Measurements from ENCODE around the gene C1QTNF3.
"Not testable (repeated sequence)": the region's sequence is repeated elsewhere in the genome, so short reads cannot be mapped to it uniquely, and the experiment has no call there.

C1QTNF3 gene

GRCh38 chr5:34038838-34039237 lies 4.2 kb downstream of the C1QTNF3 start:
- Mint-ChIP-seq H3K27ac (no peak overlapping the region), H3K9me3 (no peaks in the 10 kb centered on the region), H3K4me1 (peaks cover 16% of the 10 kb centered on the region), H3K36me3 (no peaks in the 10 kb centered on the region), H3K4me3 (no peak overlapping the region)
- DNase-seq (ENCODE audit: low spot score in 2 of 2) (no peak), ATAC-seq (no peak)

- DNase-seq (ENCODE audit: low spot score in 2 of 2) (no peak), ATAC-seq (no peak)
- no peak overlapping the region for H3K27ac Mint-ChIP-seq
Measured at GRCh38 chr5:34038390-34038789, 4.6 kb downstream of the C1QTNF3 start.

GRCh38 chr5:34037726-34038125 lies 5.3 kb downstream of the C1QTNF3 start:
- ATAC-seq (no peak), DNase-seq (ENCODE audit: low spot score in 2 of 2) (no peak)
- Mint-ChIP-seq H3K27ac (no peak overlapping the region), H3K36me3 (no peaks in the 10 kb centered on the region), H3K4me1 (peaks cover 5% of the 10 kb centered on the region), H3K9me3 (no peaks in the 10 kb centered on the region), H3K4me3 (no peak overlapping the region)

More at GRCh38 chr5:34038390-34038789, 4.6 kb downstream of the C1QTNF3 start:
- no peaks in the 10 kb centered on the region for H3K36me3 Mint-ChIP-seq
- H3K4me1 Mint-ChIP-seq, result peaks cover 11% of the 10 kb centered on the region
- no peaks in the 10 kb centered on the region for H3K9me3 Mint-ChIP-seq
- H3K4me3 Mint-ChIP-seq, result no peak overlapping the region

- H3K4me1 Mint-ChIP-seq, result no peaks in the 10 kb centered on the region
- ATAC-seq, result no peak
- H3K36me3 Mint-ChIP-seq, result no peaks in the 10 kb centered on the region
- H3K9me3 Mint-ChIP-seq, result no peaks in the 10 kb centered on the region
- no peak overlapping the region for H3K27ac Mint-ChIP-seq
- no peak overlapping the region for H3K4me3 Mint-ChIP-seq
- DNase-seq (ENCODE audit: low spot score in 2 of 2), result no peak
Measured at GRCh38 chr5:34035756-34036155, 7.3 kb downstream of the C1QTNF3 start.

GRCh38 chr5:34034534-34035327 lies 8.3 kb downstream of the C1QTNF3 start:
- DNase-seq (ENCODE audit: low spot score in 2 of 2), result no peak
- H3K36me3 Mint-ChIP-seq, result no peaks in the 10 kb centered on the region
- H3K27ac Mint-ChIP-seq, result peak overlapping the region; percentile 34
- no peaks in the 10 kb centered on the region for H3K9me3 Mint-ChIP-seq
- ATAC-seq, result no peak
- H3K4me1 Mint-ChIP-seq, result no peaks in the 10 kb centered on the region
- no peak overlapping the region for H3K4me3 Mint-ChIP-seq

GRCh38 chr5:34031966-34032365 lies 11.0 kb downstream of the C1QTNF3 start:
- no peaks in the 10 kb centered on the region for H3K4me1 Mint-ChIP-seq
- no peak for ATAC-seq

GRCh38 chr5:34031117-34031516 lies 11.9 kb downstream of the C1QTNF3 start:
- no peaks in the 10 kb centered on the region for H3K4me1 Mint-ChIP-seq
- no peak for DNase-seq (ENCODE audit: low spot score in 2 of 2)
- ATAC-seq, result no peak
- H3K9me3 Mint-ChIP-seq, result no peaks in the 10 kb centered on the region
- H3K27ac Mint-ChIP-seq, result no peak overlapping the region
- H3K4me3 Mint-ChIP-seq, result no peak overlapping the region
- H3K36me3 Mint-ChIP-seq, result peaks cover 13% of the 10 kb centered on the region

More at GRCh38 chr5:34031966-34032365, 11.0 kb downstream of the C1QTNF3 start:
- Mint-ChIP-seq H3K27ac (no peak overlapping the region), H3K4me3 (no peak overlapping the region), H3K36me3 (peaks cover 8% of the 10 kb centered on the region), H3K9me3 (no peaks in the 10 kb centered on the region)
- DNase-seq (ENCODE audit: low spot score in 2 of 2), result no peak

GRCh38 chr5:34030585-34030984 lies 12.4 kb downstream of the C1QTNF3 start:
- not testable (repeated sequence) for H3K4me3 Mint-ChIP-seq; H3K27ac Mint-ChIP-seq; H3K9me3 Mint-ChIP-seq; DNase-seq (ENCODE audit: low spot score in 2 of 2); ATAC-seq; H3K4me1 Mint-ChIP-seq
- peaks cover 15% of the 10 kb centered on the region for H3K36me3 Mint-ChIP-seq

GRCh38 chr5:34030048-34030447 lies 13.0 kb downstream of the C1QTNF3 start:
- Mint-ChIP-seq H3K4me3 (no peak overlapping the region), H3K27ac (no peak overlapping the region), H3K36me3 (peaks cover 15% of the 10 kb centered on the region), H3K4me1 (no peaks in the 10 kb centered on the region), H3K9me3 (no peaks in the 10 kb centered on the region)
- DNase-seq (ENCODE audit: low spot score in 2 of 2), result no peak
- ATAC-seq, result no peak

GRCh38 chr5:34028349-34028748 lies 14.7 kb downstream of the C1QTNF3 start:
- ATAC-seq, result no peak
- Mint-ChIP-seq H3K4me1 (peaks cover 2% of the 10 kb centered on the region), H3K36me3 (peaks cover 15% of the 10 kb centered on the region), H3K9me3 (no peaks in the 10 kb centered on the region), H3K27ac (no peak overlapping the region), H3K4me3 (no peak overlapping the region)
- no peak for DNase-seq (ENCODE audit: low spot score in 2 of 2)

GRCh38 chr5:34026089-34026761 lies 16.8 kb downstream of the C1QTNF3 start:
- DNase-seq (ENCODE audit: low spot score in 2 of 2) (no peak), ATAC-seq (no peak)
- Mint-ChIP-seq H3K36me3 (peaks cover 15% of the 10 kb centered on the region), H3K9me3 (no peaks in the 10 kb centered on the region), H3K4me3 (no peak overlapping the region), H3K4me1 (peaks cover 20% of the 10 kb centered on the region), H3K27ac (peak overlapping the region; percentile 68)

GRCh38 chr5:34022121-34022705 lies 20.8 kb downstream of the C1QTNF3 start:
- Mint-ChIP-seq H3K4me1 (peaks cover 26% of the 10 kb centered on the region), H3K4me3 (peak overlapping the region; percentile 55)
- peak; percentile 99 for ATAC-seq

GRCh38 chr5:34021334-34021733 lies 21.7 kb downstream of the C1QTNF3 start:
- Mint-ChIP-seq H3K36me3 (peaks cover 4% of the 10 kb centered on the region), H3K4me1 (peaks cover 26% of the 10 kb centered on the region), H3K4me3 (peak overlapping the region; percentile 55), H3K9me3 (no peaks in the 10 kb centered on the region), H3K27ac (peak overlapping the region; percentile 87)
- no peak for ATAC-seq
- DNase-seq (ENCODE audit: low spot score in 2 of 2), result no peak

More at GRCh38 chr5:34022121-34022705, 20.8 kb downstream of the C1QTNF3 start:
- peak; percentile 17 to 69 for DNase-seq (ENCODE audit: low spot score in 2 of 2)
- Mint-ChIP-seq H3K36me3 (peaks cover 7% of the 10 kb centered on the region), H3K9me3 (no peaks in the 10 kb centered on the region), H3K27ac (peak overlapping the region; percentile 87)

- Mint-ChIP-seq H3K4me3 (peak overlapping the region; percentile 55), H3K36me3 (no peaks in the 10 kb centered on the region), H3K9me3 (no peaks in the 10 kb centered on the region), H3K4me1 (peaks cover 30% of the 10 kb centered on the region), H3K27ac (no peak overlapping the region)
- no peak for ATAC-seq
- no peak for DNase-seq (ENCODE audit: low spot score in 2 of 2)
Measured at GRCh38 chr5:34020726-34021125, 22.3 kb downstream of the C1QTNF3 start.

GRCh38 chr5:34017254-34017653 lies 25.8 kb downstream of the C1QTNF3 start:
- no peak overlapping the region for H3K4me3 Mint-ChIP-seq
- ATAC-seq (no peak), DNase-seq (ENCODE audit: low spot score in 2 of 2) (no peak)
- no peak overlapping the region for H3K27ac Mint-ChIP-seq
- H3K36me3 Mint-ChIP-seq, result no peaks in the 10 kb centered on the region
- peaks cover 32% of the 10 kb centered on the region for H3K4me1 Mint-ChIP-seq
- no peaks in the 10 kb centered on the region for H3K9me3 Mint-ChIP-seq

All from stimulated activated effector memory CD8-positive, alpha-beta T cell treated with anti-CD3 and anti-CD28 coated beads, Interleukin-12 subunit alpha, Interleukin-12 subunit beta, amount 100 ng/mL, for 72 hours (primary cell).